Adrenal gland (tissue), 5 donors: ENCODE measurements around the gene RSPO3.

Experiments used
- POLR2A ChIP-seq, 2 donors: fragments of 450-650 bp; IDR thresholded peaks; one replicate each; pipeline ENCODE4 v1.6.1; 2017; ENCODE audit warnings: antibody characterized with exemption in 2 of 2, mild to moderate bottlenecking in 2 of 2, moderate library complexity in 1 of 2
- TF ChIP-seq, protein P1 (sequence below), 6 experiments: fragments of 450-650 bp in 4 of 6; fragments of 200-600 bp in 2 of 6; sonication (generic) in 1 of 6; IDR thresholded peaks; 1 replicate in 5 of 6; 2 replicates in 1 of 6; pipeline versions ENCODE4 v1.5.1 to v1.8.0; 2016 to 2021; ENCODE audit warnings: antibody characterized with exemption in 6 of 6, mild to moderate bottlenecking in 2 of 6, moderate library complexity in 1 of 6
- donor health status: DM: no; HTN: no; CAD: no.

DNA sequence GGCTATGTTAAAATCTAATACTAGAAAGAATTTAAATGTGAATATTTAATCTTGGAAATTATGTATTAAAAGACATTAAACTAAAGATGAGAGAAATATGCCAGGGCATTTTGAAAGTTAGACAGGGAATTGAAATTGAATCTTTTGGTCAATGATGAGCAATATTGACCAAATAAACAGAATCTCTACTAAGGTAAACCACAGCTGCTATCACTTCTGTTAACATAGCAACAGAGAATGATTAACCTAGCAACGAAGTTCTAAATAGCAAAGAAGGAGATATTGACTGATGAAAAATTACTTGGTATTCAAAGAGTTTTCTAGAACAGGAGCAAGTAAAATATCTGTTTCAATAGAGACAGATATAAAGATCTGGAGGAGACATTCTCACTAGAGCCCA is 45.2 kb upstream of the RSPO3 start:
- TF ChIP-seq, protein P1, sequence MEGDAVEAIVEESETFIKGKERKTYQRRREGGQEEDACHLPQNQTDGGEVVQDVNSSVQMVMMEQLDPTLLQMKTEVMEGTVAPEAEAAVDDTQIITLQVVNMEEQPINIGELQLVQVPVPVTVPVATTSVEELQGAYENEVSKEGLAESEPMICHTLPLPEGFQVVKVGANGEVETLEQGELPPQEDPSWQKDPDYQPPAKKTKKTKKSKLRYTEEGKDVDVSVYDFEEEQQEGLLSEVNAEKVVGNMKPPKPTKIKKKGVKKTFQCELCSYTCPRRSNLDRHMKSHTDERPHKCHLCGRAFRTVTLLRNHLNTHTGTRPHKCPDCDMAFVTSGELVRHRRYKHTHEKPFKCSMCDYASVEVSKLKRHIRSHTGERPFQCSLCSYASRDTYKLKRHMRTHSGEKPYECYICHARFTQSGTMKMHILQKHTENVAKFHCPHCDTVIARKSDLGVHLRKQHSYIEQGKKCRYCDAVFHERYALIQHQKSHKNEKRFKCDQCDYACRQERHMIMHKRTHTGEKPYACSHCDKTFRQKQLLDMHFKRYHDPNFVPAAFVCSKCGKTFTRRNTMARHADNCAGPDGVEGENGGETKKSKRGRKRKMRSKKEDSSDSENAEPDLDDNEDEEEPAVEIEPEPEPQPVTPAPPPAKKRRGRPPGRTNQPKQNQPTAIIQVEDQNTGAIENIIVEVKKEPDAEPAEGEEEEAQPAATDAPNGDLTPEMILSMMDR (IDR thresholded peaks at IDR 0.05): no peak
- no peak for TF ChIP-seq POLR2A (IDR thresholded peaks at IDR 0.05)
